Measurements from ENCODE around the gene CACNA1F.

DNA sequence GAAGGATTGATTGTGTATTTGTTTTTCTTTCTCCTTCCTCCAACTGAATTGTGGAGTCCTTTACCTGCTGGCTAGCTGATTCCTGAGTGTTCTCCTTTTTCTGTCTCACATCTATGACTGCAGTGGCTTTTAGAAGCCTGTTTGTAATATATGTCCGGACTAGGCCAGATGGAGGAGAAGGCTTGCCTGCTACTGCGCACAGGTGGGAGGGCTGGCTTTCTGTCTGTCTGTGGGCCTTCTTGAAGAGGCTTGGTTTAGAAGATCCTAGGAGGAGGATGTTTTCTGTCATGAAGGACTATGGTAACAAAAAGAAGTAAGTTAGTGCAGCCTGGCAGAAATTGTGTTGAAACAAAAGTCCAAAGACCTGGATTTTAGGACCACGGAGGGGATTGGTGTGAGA, 44.9 kb upstream of the CACNA1F start:
- TF ChIP-seq, protein P1, sequence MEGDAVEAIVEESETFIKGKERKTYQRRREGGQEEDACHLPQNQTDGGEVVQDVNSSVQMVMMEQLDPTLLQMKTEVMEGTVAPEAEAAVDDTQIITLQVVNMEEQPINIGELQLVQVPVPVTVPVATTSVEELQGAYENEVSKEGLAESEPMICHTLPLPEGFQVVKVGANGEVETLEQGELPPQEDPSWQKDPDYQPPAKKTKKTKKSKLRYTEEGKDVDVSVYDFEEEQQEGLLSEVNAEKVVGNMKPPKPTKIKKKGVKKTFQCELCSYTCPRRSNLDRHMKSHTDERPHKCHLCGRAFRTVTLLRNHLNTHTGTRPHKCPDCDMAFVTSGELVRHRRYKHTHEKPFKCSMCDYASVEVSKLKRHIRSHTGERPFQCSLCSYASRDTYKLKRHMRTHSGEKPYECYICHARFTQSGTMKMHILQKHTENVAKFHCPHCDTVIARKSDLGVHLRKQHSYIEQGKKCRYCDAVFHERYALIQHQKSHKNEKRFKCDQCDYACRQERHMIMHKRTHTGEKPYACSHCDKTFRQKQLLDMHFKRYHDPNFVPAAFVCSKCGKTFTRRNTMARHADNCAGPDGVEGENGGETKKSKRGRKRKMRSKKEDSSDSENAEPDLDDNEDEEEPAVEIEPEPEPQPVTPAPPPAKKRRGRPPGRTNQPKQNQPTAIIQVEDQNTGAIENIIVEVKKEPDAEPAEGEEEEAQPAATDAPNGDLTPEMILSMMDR (IDR thresholded peaks at IDR 0.05; ENCODE audit: low read length) = no peak
- no peak for TF ChIP-seq EZH2 (IDR thresholded peaks at IDR 0.05; ENCODE audit: borderline replicate concordance, low read length)

Measured in OCI-LY1 (cell line).